Measurements from ENCODE around the gene FGF22.

The FGF22 gene

DNA sequence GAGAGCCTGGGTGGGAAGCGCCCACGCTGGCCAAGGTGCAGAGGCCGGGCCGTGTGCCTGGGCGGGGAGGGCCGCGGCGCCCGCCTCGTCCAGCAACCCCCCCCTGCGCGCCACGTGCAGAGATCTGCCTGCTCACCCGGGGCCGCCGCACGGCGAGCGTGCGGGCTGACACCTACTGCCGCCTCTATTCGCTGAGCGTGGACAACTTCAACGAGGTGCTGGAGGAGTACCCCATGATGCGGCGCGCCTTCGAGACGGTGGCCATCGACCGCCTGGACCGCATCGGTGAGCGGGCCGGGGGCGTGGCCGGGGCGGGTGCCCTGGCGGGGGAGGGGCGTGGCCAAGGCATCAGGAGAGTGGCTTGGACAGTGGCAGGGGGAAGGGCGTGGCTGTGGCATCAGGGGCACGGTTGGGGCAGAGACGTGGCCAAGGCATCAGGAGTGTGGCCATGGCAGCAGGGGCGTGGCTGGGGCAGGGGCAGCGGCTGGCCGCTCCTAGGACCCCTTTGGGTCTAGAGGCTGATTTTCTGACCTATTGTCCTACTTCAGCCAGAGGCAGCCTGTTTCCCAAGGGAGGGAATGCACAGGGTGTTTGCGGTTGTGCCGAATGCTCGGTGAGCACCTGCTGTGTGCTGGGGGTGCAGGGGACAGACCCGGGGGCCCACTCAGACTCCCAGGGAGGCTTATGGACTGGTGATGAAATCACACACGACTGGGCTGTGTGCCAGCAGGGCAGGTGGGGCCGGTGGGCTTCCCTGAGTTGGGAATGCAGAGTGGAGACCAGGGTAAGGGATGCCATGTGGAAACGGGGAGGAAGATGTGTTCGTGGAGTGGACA, 25.7 kb upstream of the FGF22 start:
- no peak overlapping the region for H3K4me3 ChIP-seq (replicated peaks; ENCODE audit: low read depth, low read length)
- TF ChIP-seq, protein P1, sequence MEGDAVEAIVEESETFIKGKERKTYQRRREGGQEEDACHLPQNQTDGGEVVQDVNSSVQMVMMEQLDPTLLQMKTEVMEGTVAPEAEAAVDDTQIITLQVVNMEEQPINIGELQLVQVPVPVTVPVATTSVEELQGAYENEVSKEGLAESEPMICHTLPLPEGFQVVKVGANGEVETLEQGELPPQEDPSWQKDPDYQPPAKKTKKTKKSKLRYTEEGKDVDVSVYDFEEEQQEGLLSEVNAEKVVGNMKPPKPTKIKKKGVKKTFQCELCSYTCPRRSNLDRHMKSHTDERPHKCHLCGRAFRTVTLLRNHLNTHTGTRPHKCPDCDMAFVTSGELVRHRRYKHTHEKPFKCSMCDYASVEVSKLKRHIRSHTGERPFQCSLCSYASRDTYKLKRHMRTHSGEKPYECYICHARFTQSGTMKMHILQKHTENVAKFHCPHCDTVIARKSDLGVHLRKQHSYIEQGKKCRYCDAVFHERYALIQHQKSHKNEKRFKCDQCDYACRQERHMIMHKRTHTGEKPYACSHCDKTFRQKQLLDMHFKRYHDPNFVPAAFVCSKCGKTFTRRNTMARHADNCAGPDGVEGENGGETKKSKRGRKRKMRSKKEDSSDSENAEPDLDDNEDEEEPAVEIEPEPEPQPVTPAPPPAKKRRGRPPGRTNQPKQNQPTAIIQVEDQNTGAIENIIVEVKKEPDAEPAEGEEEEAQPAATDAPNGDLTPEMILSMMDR (IDR thresholded peaks at IDR 0.05; ENCODE audit: low read depth, low read length, missing control alignments), result no peak
- DNase-seq (ENCODE audit: extremely low read depth, low read depth), result no peak

DNA sequence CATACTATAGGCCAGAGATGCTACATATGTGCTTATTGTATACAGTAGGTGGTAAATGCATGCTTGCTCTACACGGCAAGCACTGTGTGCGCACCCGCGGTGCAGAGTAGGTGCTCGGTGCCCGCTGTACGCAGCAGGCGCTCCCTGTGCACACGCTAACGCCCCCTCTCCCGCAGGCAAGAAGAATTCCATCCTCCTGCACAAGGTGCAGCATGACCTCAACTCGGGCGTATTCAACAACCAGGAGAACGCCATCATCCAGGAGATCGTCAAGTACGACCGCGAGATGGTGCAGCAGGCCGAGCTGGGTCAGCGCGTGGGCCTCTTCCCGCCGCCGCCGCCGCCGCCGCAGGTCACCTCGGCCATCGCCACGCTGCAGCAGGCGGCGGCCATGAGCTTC, 24.1 kb upstream of the FGF22 start:
- no peak overlapping the region for H3K4me3 ChIP-seq (replicated peaks; ENCODE audit: low read depth, low read length)
- TF ChIP-seq, protein P1 (IDR thresholded peaks at IDR 0.05; ENCODE audit: low read depth, low read length, missing control alignments), result no peak
- DNase-seq (ENCODE audit: extremely low read depth, low read depth), result no peak

DNA sequence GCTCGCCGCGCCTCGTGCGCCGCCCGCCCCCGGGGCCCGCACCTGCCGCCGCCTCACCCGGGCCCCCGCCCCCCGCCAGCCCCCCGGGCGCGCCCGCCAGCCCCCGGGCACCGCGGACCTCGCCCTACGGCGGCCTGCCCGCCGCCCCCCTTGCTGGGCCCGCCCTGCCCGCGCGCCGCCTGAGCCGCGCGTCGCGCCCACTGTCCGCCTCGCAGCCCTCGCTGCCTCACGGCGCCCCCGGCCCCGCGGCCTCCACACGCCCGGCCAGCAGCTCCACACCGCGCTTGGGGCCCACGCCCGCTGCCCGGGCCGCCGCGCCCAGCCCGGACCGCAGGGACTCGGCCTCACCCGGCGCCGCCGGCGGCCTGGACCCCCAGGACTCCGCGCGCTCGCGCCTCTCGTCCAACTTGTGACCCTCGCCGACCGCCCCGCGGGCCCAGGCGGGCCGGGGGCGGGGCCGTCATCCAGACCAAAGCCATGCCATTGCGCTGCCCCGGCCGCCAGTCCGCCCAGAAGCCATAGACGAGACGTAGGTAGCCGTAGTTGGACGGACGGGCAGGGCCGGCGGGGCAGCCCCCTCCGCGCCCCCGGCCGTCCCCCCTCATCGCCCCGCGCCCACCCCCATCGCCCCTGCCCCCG, 23.5 kb upstream of the FGF22 start:
- DNase-seq (ENCODE audit: extremely low read depth, low read depth), result no peak
- TF ChIP-seq, protein P1 (IDR thresholded peaks at IDR 0.05; ENCODE audit: low read depth, low read length, missing control alignments), result no peak
- H3K4me3 ChIP-seq (replicated peaks; ENCODE audit: low read depth, low read length), result no peak overlapping the region

DNA sequence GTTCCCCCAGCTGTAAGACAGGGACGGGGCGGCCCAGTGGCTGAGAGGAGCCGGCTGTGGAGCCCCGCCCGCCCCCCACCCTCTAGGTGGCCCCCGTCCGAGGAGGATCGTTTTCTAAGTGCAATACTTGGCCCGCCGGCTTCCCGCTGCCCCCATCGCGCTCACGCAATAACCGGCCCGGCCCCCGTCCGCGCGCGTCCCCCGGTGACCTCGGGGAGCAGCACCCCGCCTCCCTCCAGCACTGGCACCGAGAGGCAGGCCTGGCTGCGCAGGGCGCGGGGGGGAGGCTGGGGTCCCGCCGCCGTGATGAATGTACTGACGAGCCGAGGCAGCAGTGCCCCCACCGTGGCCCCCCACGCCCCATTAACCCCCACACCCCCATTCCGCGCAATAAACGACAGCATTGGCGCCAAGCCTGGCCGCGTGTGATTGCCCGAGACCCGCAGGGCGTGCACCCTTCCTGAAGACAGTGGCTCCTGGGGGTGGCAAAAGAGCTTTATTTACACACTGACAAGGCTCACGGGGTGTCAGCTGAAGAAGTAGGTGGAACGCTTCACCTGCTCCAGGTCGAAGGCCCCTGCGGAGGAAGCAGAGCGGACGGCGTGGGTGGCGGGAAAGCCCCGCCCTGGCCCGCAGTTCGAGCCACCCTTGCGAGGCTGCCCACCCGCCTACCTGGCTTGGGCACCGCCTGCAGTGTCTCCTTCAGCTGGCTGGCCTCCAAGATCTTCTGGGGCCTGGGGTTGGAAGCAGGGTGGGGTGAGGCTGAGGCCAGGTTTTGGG, 22.7 kb upstream of the FGF22 start:
- no peak for DNase-seq (ENCODE audit: extremely low read depth, low read depth)
- TF ChIP-seq, protein P1 (IDR thresholded peaks at IDR 0.05; ENCODE audit: low read depth, low read length, missing control alignments), result no peak
- H3K4me3 ChIP-seq (replicated peaks; ENCODE audit: low read depth, low read length), result no peak overlapping the region

DNA sequence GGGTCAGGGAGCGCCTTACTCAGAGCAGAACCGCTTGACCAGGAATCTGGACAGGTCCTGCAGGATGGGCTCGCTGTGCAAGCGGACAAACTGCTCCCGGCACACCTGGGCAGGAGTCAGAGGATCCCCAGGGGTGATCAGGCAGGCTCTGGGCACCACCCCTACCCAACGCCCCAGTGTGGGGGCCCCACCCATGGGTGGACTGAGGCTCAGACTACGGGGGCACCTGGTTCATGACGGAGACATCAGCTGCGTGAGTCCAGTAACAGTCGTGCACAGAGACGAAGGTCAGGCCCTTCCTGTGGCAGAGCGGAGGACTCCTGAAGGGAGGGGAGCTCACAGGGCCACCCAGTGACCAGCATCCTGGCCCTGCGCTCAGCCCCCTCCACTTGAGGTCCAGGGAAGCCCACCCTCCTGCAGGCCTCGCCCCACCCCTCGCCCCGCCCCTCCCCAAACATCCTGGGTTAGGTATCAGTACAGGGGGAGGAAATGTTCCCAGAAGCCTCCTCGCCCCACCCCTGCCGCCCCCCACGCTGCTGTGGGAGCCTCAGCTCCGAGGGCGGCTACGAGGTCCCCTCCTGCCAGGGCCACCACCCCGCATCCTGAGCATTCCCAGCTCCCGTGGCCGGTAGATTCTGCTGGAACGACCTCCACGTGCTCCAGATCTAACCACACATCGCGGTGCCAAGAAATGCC, 22.0 kb upstream of the FGF22 start:
- DNase-seq (ENCODE audit: extremely low read depth, low read depth), result no peak
- TF ChIP-seq, protein P1 (IDR thresholded peaks at IDR 0.05; ENCODE audit: low read depth, low read length, missing control alignments), result no peak
- no peak overlapping the region for H3K4me3 ChIP-seq (replicated peaks; ENCODE audit: low read depth, low read length)

DNA sequence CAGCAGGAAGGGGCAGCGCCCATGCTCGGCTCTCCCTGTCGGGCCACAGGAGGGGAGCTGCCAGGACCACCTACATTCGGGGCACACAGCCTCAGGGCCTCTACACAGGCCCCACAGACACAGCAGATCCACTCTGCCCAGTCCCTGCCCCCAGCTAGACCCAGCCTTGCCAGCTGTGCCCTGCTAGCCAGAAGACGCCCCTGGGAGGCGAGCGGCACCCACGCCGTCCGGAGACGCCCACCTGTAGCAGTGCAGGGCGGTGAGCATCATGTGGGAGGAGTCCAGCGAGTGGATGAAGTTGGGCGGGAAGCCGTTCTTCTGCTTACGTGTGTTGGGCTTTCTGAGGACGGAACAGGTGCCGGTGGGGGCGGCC, 21.4 kb upstream of the FGF22 start:
- TF ChIP-seq, protein P1 (IDR thresholded peaks at IDR 0.05; ENCODE audit: low read depth, low read length, missing control alignments), result no peak
- no peak for DNase-seq (ENCODE audit: extremely low read depth, low read depth)

More for the DNA sequence above, 21.4 kb upstream of the FGF22 start:
- no peak overlapping the region for H3K4me3 ChIP-seq (replicated peaks; ENCODE audit: low read depth, low read length)
